Neural progenitor cell (in vitro differentiated cells): Measurements from ENCODE around the gene FAM89A. TPM values are rescaled to one million over a fixed set of nuclear protein-coding genes. Genes with fewer than 3 reads are reported as not detected.

ENCODE experiments used
- DNase-seq: peaks from one replicate; pipeline ENCODE4 v3.0.0-alpha.2; 2016; ENCODE audit warnings: low spot score
- H2AFZ ChIP-seq: fragments of 200-600 bp; sonication (generic); replicated peaks from 2 replicates; pipeline ENCODE4 v1.6.1; 2016; ENCODE audit warnings: antibody characterized with exemption
- H3F3A ChIP-seq: fragments of 200-600 bp; sonication (generic); 2 replicates; pipeline ENCODE4 v1.6.1; 2016; ENCODE audit warnings: antibody characterized with exemption, low read depth
- H3K27ac ChIP-seq: fragments of 200-600 bp; sonication (generic); 2 replicates; pipeline ENCODE4 v1.5.1; 2016; ENCODE audit warnings: mild to moderate bottlenecking
- H3K27me3 ChIP-seq: fragments of 200-600 bp; sonication (generic); 2 replicates; pipeline ENCODE4 v1.6.1; 2016; ENCODE audit warnings: mild to moderate bottlenecking, moderate library complexity
- H3K36me3 ChIP-seq: fragments of 200-600 bp; sonication (generic); 2 replicates; pipeline ENCODE4 v1.5.1; 2016
- H3K4me1 ChIP-seq: fragments of 200-600 bp; sonication (generic); 2 replicates; pipeline ENCODE4 v1.6.1; 2016; ENCODE audit warnings: mixed run types
- H3K4me2 ChIP-seq: fragments of 200-600 bp; sonication (generic); 2 replicates; pipeline ENCODE4 v1.6.1; 2016
- H3K4me3 ChIP-seq: fragments of 200-600 bp; sonication (generic); 2 replicates; pipeline ENCODE4 v1.5.1; 2016
- H3K79me2 ChIP-seq: fragments of 200-600 bp; sonication (generic); 2 replicates; pipeline ENCODE4 v1.6.1; 2016; ENCODE audit warnings: low read depth
- H3K9ac ChIP-seq: fragments of 200-600 bp; sonication (generic); 2 replicates; pipeline ENCODE4 v1.6.1; 2016
- H3K9me3 ChIP-seq: fragments of 200-600 bp; sonication (generic); 2 replicates; pipeline ENCODE4 v1.5.1; 2016; ENCODE audit warnings: low read depth
- H4K20me1 ChIP-seq: fragments of 200-600 bp; sonication (generic); 2 replicates; pipeline ENCODE4 v1.6.1; 2016; ENCODE audit warnings: low read depth
- H3K27ac Mint-ChIP-seq: 3 replicates; pipeline ENCODE4 v1.8.0; 2021; ENCODE audit warnings: mixed read lengths
- H3K27me3 Mint-ChIP-seq: 2 replicates; pipeline ENCODE4 v1.8.0; 2022; ENCODE audit warnings: low read depth, mild to moderate bottlenecking, inconsistent platforms, moderate library complexity, mixed read lengths; ENCODE audit not compliant: insufficient read depth
- H3K36me3 Mint-ChIP-seq: 3 replicates; pipeline ENCODE4 v1.8.0; 2021; ENCODE audit warnings: mixed read lengths
- H3K4me1 Mint-ChIP-seq: 3 replicates; pipeline ENCODE4 v1.8.0; 2021; ENCODE audit warnings: mixed read lengths
- H3K4me3 Mint-ChIP-seq: 3 replicates; pipeline ENCODE4 v1.8.0; 2021; ENCODE audit warnings: mild to moderate bottlenecking, moderate library complexity, mixed read lengths
- H3K9me3 Mint-ChIP-seq: 3 replicates; pipeline ENCODE4 v1.8.0; 2020; ENCODE audit warnings: mixed read lengths
- CTCF ChIP-seq: fragments of 200-600 bp; sonication (generic); IDR thresholded peaks from 2 replicates; pipeline ENCODE4 v1.5.1; 2017; ENCODE audit warnings: antibody characterized with exemption, mild to moderate bottlenecking
- EZH2 ChIP-seq: fragments of 200-600 bp; sonication (generic); IDR thresholded peaks from 2 replicates; pipeline ENCODE4 v1.6.1; 2017; ENCODE audit warnings: antibody characterized with exemption, mild to moderate bottlenecking, moderate library complexity
- EZH2phosphoT487 ChIP-seq: fragments of 200-600 bp; sonication (generic); IDR thresholded peaks from 2 replicates; pipeline ENCODE4 v1.6.1; 2017; ENCODE audit warnings: antibody characterized with exemption
- total RNA-seq: library from RNA; depleted of rRNA; stranded (reverse); fragments of >200 nt; gene quantifications from 2 replicates; pipeline ENCODE4 v1.2.3, GENCODE V29; 2015; ENCODE audit warnings: low replicate concordance

Gene FAM89A
- total RNA-seq, 1 donor from 2014 or later = 2.1 TPM

GRCh38 chr1:231072041-231072440, 32.0 kb upstream of the FAM89A start:
- no peaks in the 10 kb centered on the region for H3F3A ChIP-seq
- H2AFZ ChIP-seq = no peak overlapping the region
- H3K4me1 Mint-ChIP-seq = peaks cover 22% of the 10 kb centered on the region
- H3K4me3 ChIP-seq = no peak overlapping the region
- H4K20me1 ChIP-seq = no peaks in the 10 kb centered on the region
- no peaks in the 10 kb centered on the region for H3K36me3 ChIP-seq
- TF ChIP-seq CTCF = no peak
- TF ChIP-seq EZH2 = no peak
- no peak for TF ChIP-seq EZH2phosphoT487
- H3K9ac ChIP-seq = no peak overlapping the region
- H3K4me1 ChIP-seq = no peaks in the 10 kb centered on the region
- DNase-seq = no peak
- H3K4me3 Mint-ChIP-seq = no peak overlapping the region
- H3K27ac ChIP-seq = no peak overlapping the region
- H3K9me3 Mint-ChIP-seq = peaks cover 9% of the 10 kb centered on the region
- H3K27ac Mint-ChIP-seq = no peak overlapping the region
- H3K27me3 Mint-ChIP-seq = peaks cover 3% of the 10 kb centered on the region
- H3K9me3 ChIP-seq = no peaks in the 10 kb centered on the region
- H3K27me3 ChIP-seq = peaks cover 8% of the 10 kb centered on the region
- H3K79me2 ChIP-seq = no peaks in the 10 kb centered on the region
- H3K4me2 ChIP-seq = no peak overlapping the region
- no peaks in the 10 kb centered on the region for H3K36me3 Mint-ChIP-seq

GRCh38 chr1:231070758-231071444, 30.8 kb upstream of the FAM89A start:
- H3K9me3 Mint-ChIP-seq = peaks cover 5% of the 10 kb centered on the region
- H3K79me2 ChIP-seq = no peaks in the 10 kb centered on the region
- H3K27ac Mint-ChIP-seq = no peak overlapping the region
- H3K27me3 ChIP-seq = peaks cover 2% of the 10 kb centered on the region
- no peak overlapping the region for H3K9ac ChIP-seq
- no peaks in the 10 kb centered on the region for H4K20me1 ChIP-seq
- DNase-seq = no peak
- no peak overlapping the region for H2AFZ ChIP-seq
- H3K4me3 ChIP-seq = no peak overlapping the region
- TF ChIP-seq CTCF (no peak), EZH2phosphoT487 (no peak), EZH2 (no peak)
- no peak overlapping the region for H3K4me2 ChIP-seq
- no peaks in the 10 kb centered on the region for H3F3A ChIP-seq
- no peaks in the 10 kb centered on the region for H3K4me1 ChIP-seq
- H3K36me3 Mint-ChIP-seq = no peaks in the 10 kb centered on the region
- peaks cover 3% of the 10 kb centered on the region for H3K27me3 Mint-ChIP-seq
- no peaks in the 10 kb centered on the region for H3K9me3 ChIP-seq
- no peak overlapping the region for H3K27ac ChIP-seq
- no peak overlapping the region for H3K4me3 Mint-ChIP-seq
- no peaks in the 10 kb centered on the region for H3K36me3 ChIP-seq
- peaks cover 22% of the 10 kb centered on the region for H3K4me1 Mint-ChIP-seq

- no peak for DNase-seq
- Mint-ChIP-seq H3K4me1 (peaks cover 22% of the 10 kb centered on the region), H3K36me3 (no peaks in the 10 kb centered on the region), H3K27ac (no peak overlapping the region), H3K27me3 (peaks cover 3% of the 10 kb centered on the region), H3K9me3 (peaks cover 5% of the 10 kb centered on the region), H3K4me3 (no peak overlapping the region)
- no peaks in the 10 kb centered on the region for H3K79me2 ChIP-seq
- H3K36me3 ChIP-seq = no peaks in the 10 kb centered on the region
- H3K27me3 ChIP-seq = no peaks in the 10 kb centered on the region
- no peaks in the 10 kb centered on the region for H4K20me1 ChIP-seq
- no peaks in the 10 kb centered on the region for H3K4me1 ChIP-seq
- H3F3A ChIP-seq = no peaks in the 10 kb centered on the region
- no peaks in the 10 kb centered on the region for H3K9me3 ChIP-seq
- no peak overlapping the region for H3K9ac ChIP-seq
- no peak overlapping the region for H3K4me3 ChIP-seq
- TF ChIP-seq EZH2phosphoT487 (no peak), CTCF (no peak), EZH2 (no peak)
- no peak overlapping the region for H3K27ac ChIP-seq
- no peak overlapping the region for H3K4me2 ChIP-seq
- H2AFZ ChIP-seq = no peak overlapping the region
Measured at GRCh38 chr1:231069333-231069732, 29.3 kb upstream of the FAM89A start.
